Thyroid gland (tissue), 4 donors: ENCODE results near the gene WDR44.

Experiments used
- POLR2A ChIP-seq, 2 donors: fragments of 450-650 bp; IDR thresholded peaks; one replicate each; pipeline ENCODE4 v1.6.1; 2017; ENCODE audit warnings: antibody characterized with exemption in 2 of 2, mild to moderate bottlenecking in 2 of 2, moderate library complexity in 1 of 2
- TF ChIP-seq, protein P1 (sequence below), 6 experiments: fragments of 200-600 bp in 3 of 6; fragments of 450-650 bp in 3 of 6; sonication (generic) in 3 of 6; IDR thresholded peaks; one replicate each; pipeline ENCODE4 v1.5.1; 2016 to 2019; ENCODE audit warnings: antibody characterized with exemption in 6 of 6, mild to moderate bottlenecking in 2 of 6, inconsistent platforms in 1 of 6, moderate library complexity in 1 of 6

DNA sequence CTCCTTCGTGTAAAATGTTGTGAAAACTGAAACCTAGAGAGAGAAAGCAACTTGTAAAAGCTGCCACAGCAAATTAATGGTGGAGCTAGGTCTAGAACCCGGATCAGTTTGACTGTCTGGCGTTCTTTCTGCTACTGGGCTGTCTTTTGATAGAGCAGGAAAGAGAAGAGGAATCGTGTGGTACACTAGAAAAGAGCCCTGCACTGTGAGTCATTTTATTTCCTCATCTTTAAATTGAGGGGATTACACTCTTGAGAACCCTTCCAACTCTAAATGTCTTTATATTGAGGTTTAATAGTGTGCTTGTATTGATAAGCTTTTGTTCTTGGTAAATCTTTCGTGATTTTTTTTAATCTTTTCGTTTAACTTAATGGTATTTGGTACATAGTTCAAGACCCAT is 4.3 kb downstream of the WDR44 start:
- TF ChIP-seq, protein P1, sequence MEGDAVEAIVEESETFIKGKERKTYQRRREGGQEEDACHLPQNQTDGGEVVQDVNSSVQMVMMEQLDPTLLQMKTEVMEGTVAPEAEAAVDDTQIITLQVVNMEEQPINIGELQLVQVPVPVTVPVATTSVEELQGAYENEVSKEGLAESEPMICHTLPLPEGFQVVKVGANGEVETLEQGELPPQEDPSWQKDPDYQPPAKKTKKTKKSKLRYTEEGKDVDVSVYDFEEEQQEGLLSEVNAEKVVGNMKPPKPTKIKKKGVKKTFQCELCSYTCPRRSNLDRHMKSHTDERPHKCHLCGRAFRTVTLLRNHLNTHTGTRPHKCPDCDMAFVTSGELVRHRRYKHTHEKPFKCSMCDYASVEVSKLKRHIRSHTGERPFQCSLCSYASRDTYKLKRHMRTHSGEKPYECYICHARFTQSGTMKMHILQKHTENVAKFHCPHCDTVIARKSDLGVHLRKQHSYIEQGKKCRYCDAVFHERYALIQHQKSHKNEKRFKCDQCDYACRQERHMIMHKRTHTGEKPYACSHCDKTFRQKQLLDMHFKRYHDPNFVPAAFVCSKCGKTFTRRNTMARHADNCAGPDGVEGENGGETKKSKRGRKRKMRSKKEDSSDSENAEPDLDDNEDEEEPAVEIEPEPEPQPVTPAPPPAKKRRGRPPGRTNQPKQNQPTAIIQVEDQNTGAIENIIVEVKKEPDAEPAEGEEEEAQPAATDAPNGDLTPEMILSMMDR (IDR thresholded peaks at IDR 0.05) = no peak
- TF ChIP-seq POLR2A (IDR thresholded peaks at IDR 0.05) = no peak
